Ishikawa (cell line): Measurements from ENCODE around the gene SELENOM.

Source experiments
- CEBPB ChIP-seq: IDR thresholded peaks from 2 replicates; pipeline ENCODE4 v1.6.1; 2012
- CREB1 ChIP-seq: IDR thresholded peaks from 2 replicates; pipeline ENCODE4 v1.6.1; 2012; ENCODE audit warnings: low read depth
- EGR1 ChIP-seq: IDR thresholded peaks from 2 replicates; pipeline ENCODE4 v1.6.1; 2012
- EP300 ChIP-seq: IDR thresholded peaks from 2 replicates; pipeline ENCODE4 v1.6.1; 2012; ENCODE audit warnings: borderline replicate concordance
- FOXM1 ChIP-seq: IDR thresholded peaks from 2 replicates; pipeline ENCODE4 v1.6.1; 2012; ENCODE audit warnings: low read depth, borderline replicate concordance
- MAX ChIP-seq: IDR thresholded peaks from 2 replicates; pipeline ENCODE4 v1.6.1; 2012
- NFIC ChIP-seq: IDR thresholded peaks from 2 replicates; pipeline ENCODE4 v1.6.1; 2012
- RAD21 ChIP-seq: IDR thresholded peaks from 2 replicates; pipeline ENCODE4 v1.6.1; 2012; ENCODE audit warnings: low read depth
- TAF1 ChIP-seq: IDR thresholded peaks from 2 replicates; pipeline ENCODE4 v1.6.1; 2012; ENCODE audit warnings: low read depth, mild to moderate bottlenecking
- TEAD4 ChIP-seq: IDR thresholded peaks from 2 replicates; pipeline ENCODE4 v1.6.1; 2012
- USF1 ChIP-seq: IDR thresholded peaks from 2 replicates; pipeline ENCODE4 v1.6.1; 2012
- YY1 ChIP-seq: IDR thresholded peaks from 2 replicates; pipeline ENCODE4 v1.6.1; 2012; ENCODE audit warnings: low read depth
- TF ChIP-seq, protein P1 (sequence below): IDR thresholded peaks from 2 replicates; pipeline ENCODE4 v1.6.1; 2012; ENCODE audit warnings: low read depth, mild to moderate bottlenecking

DNA sequence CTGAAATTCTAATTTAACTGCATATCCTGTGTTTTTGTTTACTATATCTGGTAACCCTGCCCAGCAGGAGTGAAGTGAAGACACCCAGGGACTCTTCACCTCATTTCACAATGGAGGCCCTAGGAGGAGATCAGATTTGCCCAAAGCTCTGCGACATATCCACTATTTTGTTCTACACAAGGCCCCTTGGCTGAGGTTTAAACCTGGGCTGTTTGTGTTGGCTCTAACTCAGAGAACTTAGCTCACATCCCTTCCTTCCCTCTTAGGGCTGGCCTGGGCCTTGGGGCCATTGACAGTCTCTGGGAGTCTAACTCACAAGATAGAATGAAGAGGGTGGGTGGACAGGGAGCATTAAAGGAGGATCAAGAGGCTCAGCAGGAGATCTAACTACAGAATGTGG, 41.1 kb upstream of the SELENOM start:
- TF ChIP-seq YY1 (no peak), NFIC (no peak), EP300 (no peak), CEBPB (no peak), TAF1 (no peak), MAX (no peak), TEAD4 (no peak), RAD21 (no peak), CREB1 (no peak), USF1 (no peak), EGR1 (no peak), FOXM1 (no peak)
- TF ChIP-seq, protein P1, sequence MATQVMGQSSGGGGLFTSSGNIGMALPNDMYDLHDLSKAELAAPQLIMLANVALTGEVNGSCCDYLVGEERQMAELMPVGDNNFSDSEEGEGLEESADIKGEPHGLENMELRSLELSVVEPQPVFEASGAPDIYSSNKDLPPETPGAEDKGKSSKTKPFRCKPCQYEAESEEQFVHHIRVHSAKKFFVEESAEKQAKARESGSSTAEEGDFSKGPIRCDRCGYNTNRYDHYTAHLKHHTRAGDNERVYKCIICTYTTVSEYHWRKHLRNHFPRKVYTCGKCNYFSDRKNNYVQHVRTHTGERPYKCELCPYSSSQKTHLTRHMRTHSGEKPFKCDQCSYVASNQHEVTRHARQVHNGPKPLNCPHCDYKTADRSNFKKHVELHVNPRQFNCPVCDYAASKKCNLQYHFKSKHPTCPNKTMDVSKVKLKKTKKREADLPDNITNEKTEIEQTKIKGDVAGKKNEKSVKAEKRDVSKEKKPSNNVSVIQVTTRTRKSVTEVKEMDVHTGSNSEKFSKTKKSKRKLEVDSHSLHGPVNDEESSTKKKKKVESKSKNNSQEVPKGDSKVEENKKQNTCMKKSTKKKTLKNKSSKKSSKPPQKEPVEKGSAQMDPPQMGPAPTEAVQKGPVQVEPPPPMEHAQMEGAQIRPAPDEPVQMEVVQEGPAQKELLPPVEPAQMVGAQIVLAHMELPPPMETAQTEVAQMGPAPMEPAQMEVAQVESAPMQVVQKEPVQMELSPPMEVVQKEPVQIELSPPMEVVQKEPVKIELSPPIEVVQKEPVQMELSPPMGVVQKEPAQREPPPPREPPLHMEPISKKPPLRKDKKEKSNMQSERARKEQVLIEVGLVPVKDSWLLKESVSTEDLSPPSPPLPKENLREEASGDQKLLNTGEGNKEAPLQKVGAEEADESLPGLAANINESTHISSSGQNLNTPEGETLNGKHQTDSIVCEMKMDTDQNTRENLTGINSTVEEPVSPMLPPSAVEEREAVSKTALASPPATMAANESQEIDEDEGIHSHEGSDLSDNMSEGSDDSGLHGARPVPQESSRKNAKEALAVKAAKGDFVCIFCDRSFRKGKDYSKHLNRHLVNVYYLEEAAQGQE = no peak
